ENCODE data around the gene PEMT. TPM values are rescaled to one million over a fixed set of nuclear protein-coding genes. Genes with fewer than 3 reads are reported as not detected.

Gene PEMT
- polyA plus RNA-seq, 5 donors = 22.5 to 40.0 (median 28.3) TPM

DNA sequence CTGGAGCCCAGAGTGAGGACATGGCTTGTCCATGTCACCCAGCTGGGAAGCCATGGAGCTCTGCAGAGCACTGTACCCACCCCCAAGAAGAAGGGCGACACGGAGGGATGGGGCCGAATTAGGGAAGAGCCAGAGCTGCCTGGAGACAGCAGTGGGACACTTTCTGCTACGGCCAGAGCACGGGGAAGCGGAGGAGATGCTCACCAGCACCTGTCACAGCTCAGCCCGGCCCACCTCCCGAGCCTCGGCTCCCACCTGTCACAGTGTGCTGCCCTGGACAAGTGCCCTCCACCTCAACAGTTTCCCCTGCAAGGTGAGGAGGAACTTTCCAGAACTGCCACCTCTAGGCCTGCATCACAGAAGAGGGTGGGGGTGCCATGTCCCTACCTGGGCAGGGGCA lies 36.4 kb downstream of the PEMT start:
- no peak for DNase-seq

DNA sequence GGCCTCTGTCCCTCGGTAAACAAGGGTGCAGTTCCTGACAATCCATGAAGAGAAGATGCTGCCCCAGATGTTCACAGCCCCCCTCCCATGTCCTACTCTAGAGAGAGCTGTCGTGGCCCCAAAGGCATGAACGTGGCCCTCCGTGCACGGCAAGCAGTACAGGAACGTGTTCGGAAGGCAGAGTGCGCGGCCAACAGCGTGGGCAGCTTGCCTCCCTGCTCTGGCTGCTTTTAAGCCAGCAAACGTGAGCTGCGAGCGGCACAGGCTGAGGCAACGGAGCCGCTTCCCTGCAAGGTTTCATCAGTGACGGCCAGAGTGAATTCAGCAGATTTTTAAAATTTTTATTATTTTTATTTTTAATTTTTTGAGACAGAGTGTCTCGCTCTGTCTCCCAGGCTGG lies 37.2 kb downstream of the PEMT start:
- no peak for DNase-seq

- DNase-seq = no peak
Observed at GRCh38 chr17:17553217-17554195, 38.0 kb downstream of the PEMT start.

- no peak for DNase-seq
Observed at GRCh38 chr17:17552351-17553216, 38.9 kb downstream of the PEMT start.

GRCh38 chr17:17551361-17551760 lies 40.1 kb downstream of the PEMT start:
- peak; percentile 58 to 68 for DNase-seq

GRCh38 chr17:17549732-17550366 lies 41.7 kb downstream of the PEMT start:
- no peak for DNase-seq

DNA sequence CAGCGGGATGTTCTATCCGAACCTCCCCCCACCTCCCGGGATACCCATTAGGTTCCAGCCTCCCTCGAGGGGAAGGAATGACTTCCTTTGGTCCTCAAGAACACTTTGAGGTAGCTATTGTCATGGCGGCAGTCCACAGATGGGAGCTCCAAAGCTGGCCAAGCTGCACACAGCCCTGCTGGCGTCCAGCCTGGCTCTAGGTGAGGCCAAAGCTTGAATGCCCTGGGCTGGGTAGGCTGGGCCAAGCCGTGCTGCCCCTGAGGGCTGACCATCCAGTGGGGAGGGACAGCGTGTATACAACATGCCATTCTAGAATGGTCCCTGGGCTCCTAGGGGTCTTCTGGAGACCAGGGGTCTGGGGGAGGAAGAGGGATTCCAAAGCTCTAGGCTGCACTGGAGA lies 43.5 kb downstream of the PEMT start:
- DNase-seq = no peak

- no peak for DNase-seq
Observed at GRCh38 chr17:17547210-17547764, 44.2 kb downstream of the PEMT start.

DNA sequence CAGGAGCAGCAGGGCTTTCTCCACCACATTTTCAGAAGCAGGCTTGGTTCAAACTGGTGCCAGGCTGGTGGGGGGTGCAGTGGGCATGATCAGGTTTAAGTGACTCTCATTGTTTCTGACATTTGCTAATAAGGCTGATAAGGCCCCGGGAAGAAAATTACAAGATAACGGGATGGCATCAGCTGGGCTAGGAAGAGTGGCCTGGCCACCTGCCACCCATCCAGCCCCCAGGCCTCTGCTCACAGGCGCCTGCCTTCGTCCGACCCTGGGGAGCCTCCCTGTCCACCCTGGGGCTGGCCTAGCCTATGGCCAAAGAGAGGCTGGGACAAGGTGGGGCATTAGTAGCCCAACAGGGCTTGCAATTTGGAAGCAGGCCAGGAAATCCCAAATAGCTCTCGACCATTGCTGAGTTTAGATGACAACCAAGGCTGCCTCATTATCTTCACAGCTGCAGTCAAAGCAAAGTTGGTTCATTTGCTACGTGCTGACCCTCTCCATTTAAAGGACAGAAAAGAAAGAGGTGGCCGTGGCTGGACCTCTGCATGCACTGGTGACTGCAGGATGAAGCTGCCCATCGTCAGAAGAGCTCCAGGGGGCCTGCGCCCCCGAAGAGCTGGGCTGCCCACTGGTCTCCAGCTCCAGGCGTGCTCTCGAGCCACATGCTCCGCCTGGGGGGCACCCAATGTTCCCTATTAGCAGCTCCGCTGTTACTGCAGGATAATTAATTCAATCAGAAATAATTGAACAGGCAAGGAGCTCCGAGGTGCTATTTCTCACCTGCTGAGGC lies 44.9 kb downstream of the PEMT start:
- no peak for DNase-seq

GRCh38 chr17:17545984-17546383 lies 45.5 kb downstream of the PEMT start:
- DNase-seq = no peak

DNA sequence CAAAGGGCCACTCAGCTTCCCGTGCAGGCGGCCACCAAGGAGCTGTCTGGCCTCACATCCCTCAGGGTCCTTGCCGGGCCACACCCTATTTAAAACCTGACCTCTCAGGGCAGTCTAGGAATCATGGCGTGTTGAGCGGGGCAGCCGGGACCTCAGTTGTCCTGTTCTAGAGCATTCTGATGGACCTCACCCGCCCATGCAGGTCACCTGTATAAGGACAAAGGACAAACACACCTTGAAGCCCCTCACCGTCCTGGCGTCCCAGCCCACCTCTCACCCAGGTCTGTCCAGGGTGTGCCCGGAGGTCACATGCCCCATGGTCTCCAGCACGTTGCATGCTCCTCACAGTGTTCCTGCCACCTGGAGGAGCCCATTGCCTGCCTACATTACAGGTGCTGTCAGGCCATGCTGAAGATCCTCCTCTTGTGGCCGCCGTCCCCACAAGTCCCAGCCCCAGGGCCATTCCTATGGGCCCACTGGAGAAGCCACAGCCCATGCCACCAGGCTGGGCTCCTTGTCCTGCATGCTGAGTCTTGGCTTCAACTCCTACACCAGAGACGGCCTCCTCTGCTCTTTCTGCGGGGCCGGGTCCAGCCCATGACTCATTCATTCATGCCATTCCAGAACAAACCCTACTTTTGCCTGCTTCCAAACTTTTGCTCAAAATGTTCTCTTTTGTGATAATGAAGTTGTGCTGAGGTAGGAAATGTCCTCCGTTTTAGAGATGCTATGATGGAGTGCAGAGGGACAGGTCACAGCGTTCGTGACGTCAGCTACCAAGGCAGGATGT lies 46.3 kb downstream of the PEMT start:
- no peak for DNase-seq

- DNase-seq = no peak
Observed at GRCh38 chr17:17542906-17543635, 48.4 kb downstream of the PEMT start.

DNA sequence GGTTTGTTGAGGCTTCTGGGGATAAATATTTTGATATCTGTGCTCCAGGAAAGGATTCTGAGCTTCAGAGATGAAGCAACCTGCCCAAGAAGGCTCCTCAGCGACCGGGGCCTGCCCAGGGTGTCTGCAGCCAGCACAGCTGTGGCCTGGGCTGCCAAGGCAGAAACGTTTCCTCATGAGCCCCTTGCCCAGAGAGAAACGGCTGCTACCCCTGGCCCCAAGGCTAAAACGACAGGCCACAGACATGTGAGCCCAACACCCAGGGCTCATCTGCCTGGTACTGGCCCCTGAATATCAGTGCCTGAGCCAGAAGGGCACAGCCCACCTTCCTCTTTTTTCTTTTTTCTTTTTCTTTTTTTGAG lies 49.9 kb downstream of the PEMT start:
- no peak for DNase-seq

DNA sequence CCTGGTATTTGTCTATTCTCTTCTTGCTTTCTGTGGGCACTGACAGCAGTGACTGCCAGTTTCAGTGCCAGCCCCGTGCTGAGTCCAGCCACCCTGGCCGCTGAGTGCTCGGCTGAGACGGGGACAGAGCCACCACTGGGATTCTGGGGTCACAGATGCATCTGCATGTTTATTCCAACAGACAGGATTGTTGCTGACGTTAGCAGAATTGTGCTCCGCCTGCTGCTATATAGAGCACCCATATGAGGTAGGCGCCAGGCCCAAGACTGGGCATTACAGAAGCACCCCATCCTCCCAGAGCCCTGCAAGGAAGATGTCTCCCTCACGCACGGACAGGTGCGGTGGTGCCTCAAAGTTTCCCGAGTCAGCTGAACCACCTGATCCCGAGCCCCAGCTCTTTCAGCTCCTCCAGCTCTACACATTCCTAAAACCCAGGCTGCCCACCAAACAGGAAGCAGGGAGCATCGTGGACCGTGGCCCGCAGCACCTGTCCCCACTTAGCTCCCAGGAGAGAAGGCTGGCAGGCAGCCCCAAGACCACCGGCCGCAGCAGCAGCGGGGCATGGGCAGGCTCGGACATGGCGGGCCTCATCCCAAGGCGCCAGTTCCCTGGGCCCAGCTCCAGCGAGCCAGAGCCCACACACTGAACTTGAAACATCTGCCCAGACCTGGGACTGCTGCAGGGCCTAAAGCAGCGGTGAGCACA lies 50.4 kb downstream of the PEMT start:
- DNase-seq = no peak

DNA sequence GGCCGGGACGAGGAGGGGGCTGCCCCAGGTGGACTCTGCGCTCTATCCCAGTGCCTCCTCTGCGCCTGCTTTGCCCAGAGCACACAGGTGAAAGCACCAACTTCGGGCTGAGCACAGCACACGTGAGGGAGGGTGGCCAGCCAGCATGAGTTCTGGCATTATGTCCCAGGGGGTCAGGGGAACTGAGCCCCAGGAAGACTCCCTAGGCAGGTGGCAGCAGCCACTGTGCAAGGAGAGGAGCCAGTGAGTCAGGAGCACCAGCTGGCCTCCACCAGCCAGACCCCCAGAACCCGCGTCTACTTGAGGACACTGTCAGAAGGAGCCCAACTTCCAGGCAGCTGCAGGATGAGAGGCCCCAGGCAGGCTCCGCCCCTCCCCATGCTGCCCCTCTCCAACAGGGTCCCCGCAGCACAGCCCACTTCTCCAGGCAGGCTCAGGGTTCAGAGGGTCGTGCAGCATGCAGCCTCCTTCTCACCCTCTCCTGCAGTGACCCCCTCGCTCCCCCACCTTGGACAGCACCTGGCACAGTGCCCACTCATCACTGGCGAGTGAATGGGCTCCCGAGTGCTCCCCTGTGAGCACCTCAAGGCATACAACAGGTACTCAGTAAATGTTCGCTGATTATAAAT lies 51.1 kb downstream of the PEMT start:
- no peak for DNase-seq

GRCh38 chr17:17539591-17539990 lies 51.9 kb downstream of the PEMT start:
- DNase-seq = no peak

- peak; percentile 52 to 54 for DNase-seq
Observed at GRCh38 chr17:17538417-17539391, 52.8 kb downstream of the PEMT start.
